ENCODE measurements around the gene FABP3.
"Not testable (repeated sequence)": the region's sequence is repeated elsewhere in the genome, so short reads cannot be mapped to it uniquely, and the experiment has no call there.

The FABP3 gene

GRCh38 chr1:31389616-31390015 is 16.7 kb upstream of the FABP3 start:
- no peak for TF ChIP-seq SPI1 (IDR thresholded peaks at IDR 0.05; ENCODE audit: low read depth, low read length)
- no peak for TF ChIP-seq POLR2A (IDR thresholded peaks at IDR 0.05; ENCODE audit: low read depth, low read length)
- no peak for TF ChIP-seq POLR2AphosphoS5 (IDR thresholded peaks at IDR 0.05; ENCODE audit: low read depth, low read length)
- TF ChIP-seq PAX5 (IDR thresholded peaks at IDR 0.05; ENCODE audit: insufficient read depth, low read length, severe bottlenecking) = no peak
- no peak for TF ChIP-seq TAF1 (IDR thresholded peaks at IDR 0.05; ENCODE audit: low read depth, low read length)
- no peak for TF ChIP-seq POU2F2 (IDR thresholded peaks at IDR 0.05; ENCODE audit: low read depth, low read length)
- FAIRE-seq (no peak), DNase-seq (ENCODE audit: insufficient read length, low spot score) (no peak)

GRCh38 chr1:31387612-31388011 is 14.7 kb upstream of the FABP3 start:
- TF ChIP-seq TAF1 (IDR thresholded peaks at IDR 0.05; ENCODE audit: low read depth, low read length) (no peak), POLR2A (IDR thresholded peaks at IDR 0.05; ENCODE audit: low read depth, low read length) (no peak), POLR2AphosphoS5 (IDR thresholded peaks at IDR 0.05; ENCODE audit: low read depth, low read length) (no peak), POU2F2 (IDR thresholded peaks at IDR 0.05; ENCODE audit: low read depth, low read length) (no peak), SPI1 (IDR thresholded peaks at IDR 0.05; ENCODE audit: low read depth, low read length) (no peak), PAX5 (IDR thresholded peaks at IDR 0.05; ENCODE audit: insufficient read depth, low read length, severe bottlenecking) (no peak)
- FAIRE-seq (no peak), DNase-seq (ENCODE audit: insufficient read length, low spot score) (no peak)

GRCh38 chr1:31386576-31387243 is 13.8 kb upstream of the FABP3 start:
- DNase-seq (ENCODE audit: insufficient read length, low spot score); FAIRE-seq: not testable (repeated sequence)

GRCh38 chr1:31383967-31384366 is 11.1 kb upstream of the FABP3 start:
- FAIRE-seq (no peak), DNase-seq (ENCODE audit: insufficient read length, low spot score) (no peak)
- no peak for TF ChIP-seq POLR2A (IDR thresholded peaks at IDR 0.05; ENCODE audit: low read depth, low read length)
- TF ChIP-seq POU2F2 (IDR thresholded peaks at IDR 0.05; ENCODE audit: low read depth, low read length) = no peak
- no peak for TF ChIP-seq PAX5 (IDR thresholded peaks at IDR 0.05; ENCODE audit: insufficient read depth, low read length, severe bottlenecking)
- no peak for TF ChIP-seq POLR2AphosphoS5 (IDR thresholded peaks at IDR 0.05; ENCODE audit: low read depth, low read length)
- no peak for TF ChIP-seq SPI1 (IDR thresholded peaks at IDR 0.05; ENCODE audit: low read depth, low read length)
- no peak for TF ChIP-seq TAF1 (IDR thresholded peaks at IDR 0.05; ENCODE audit: low read depth, low read length)

GRCh38 chr1:31382379-31382989 is 9.6 kb upstream of the FABP3 start:
- DNase-seq (ENCODE audit: insufficient read length, low spot score) (no peak), FAIRE-seq (no peak)
- no peak for TF ChIP-seq SPI1 (IDR thresholded peaks at IDR 0.05; ENCODE audit: low read depth, low read length)
- TF ChIP-seq TAF1 (IDR thresholded peaks at IDR 0.05; ENCODE audit: low read depth, low read length) = no peak
- no peak for TF ChIP-seq PAX5 (IDR thresholded peaks at IDR 0.05; ENCODE audit: insufficient read depth, low read length, severe bottlenecking)
- no peak for TF ChIP-seq POLR2AphosphoS5 (IDR thresholded peaks at IDR 0.05; ENCODE audit: low read depth, low read length)

GRCh38 chr1:31381394-31382294 is 8.8 kb upstream of the FABP3 start:
- no peak for TF ChIP-seq SPI1 (IDR thresholded peaks at IDR 0.05; ENCODE audit: low read depth, low read length)
- TF ChIP-seq POLR2AphosphoS5 (IDR thresholded peaks at IDR 0.05; ENCODE audit: low read depth, low read length) = no peak
- TF ChIP-seq POLR2A (IDR thresholded peaks at IDR 0.05; ENCODE audit: low read depth, low read length) = no peak
- no peak for TF ChIP-seq TAF1 (IDR thresholded peaks at IDR 0.05; ENCODE audit: low read depth, low read length)
- no peak for TF ChIP-seq PAX5 (IDR thresholded peaks at IDR 0.05; ENCODE audit: insufficient read depth, low read length, severe bottlenecking)
- no peak for FAIRE-seq
- no peak for DNase-seq (ENCODE audit: insufficient read length, low spot score)

GRCh38 chr1:31380181-31380580 is 7.3 kb upstream of the FABP3 start:
- no peak for FAIRE-seq
- DNase-seq (ENCODE audit: insufficient read length, low spot score) = no peak

GRCh38 chr1:31378001-31378400 is 5.1 kb upstream of the FABP3 start:
- TF ChIP-seq SPI1 (IDR thresholded peaks at IDR 0.05; ENCODE audit: low read depth, low read length) (no peak), POU2F2 (IDR thresholded peaks at IDR 0.05; ENCODE audit: low read depth, low read length) (no peak), POLR2A (IDR thresholded peaks at IDR 0.05; ENCODE audit: low read depth, low read length) (no peak), POLR2AphosphoS5 (IDR thresholded peaks at IDR 0.05; ENCODE audit: low read depth, low read length) (no peak), PAX5 (IDR thresholded peaks at IDR 0.05; ENCODE audit: insufficient read depth, low read length, severe bottlenecking) (no peak), TAF1 (IDR thresholded peaks at IDR 0.05; ENCODE audit: low read depth, low read length) (no peak)
- no peak for FAIRE-seq
- no peak for DNase-seq (ENCODE audit: insufficient read length, low spot score)

More at GRCh38 chr1:31380181-31380580, 7.3 kb upstream of the FABP3 start:
- TF ChIP-seq POLR2AphosphoS5 (IDR thresholded peaks at IDR 0.05; ENCODE audit: low read depth, low read length) (no peak), SPI1 (IDR thresholded peaks at IDR 0.05; ENCODE audit: low read depth, low read length) (no peak), PAX5 (IDR thresholded peaks at IDR 0.05; ENCODE audit: insufficient read depth, low read length, severe bottlenecking) (no peak), POLR2A (IDR thresholded peaks at IDR 0.05; ENCODE audit: low read depth, low read length) (no peak), TAF1 (IDR thresholded peaks at IDR 0.05; ENCODE audit: low read depth, low read length) (no peak), POU2F2 (IDR thresholded peaks at IDR 0.05; ENCODE audit: low read depth, low read length) (no peak)

- DNase-seq (ENCODE audit: insufficient read length, low spot score) (no peak), FAIRE-seq (no peak)
- TF ChIP-seq POLR2AphosphoS5 (IDR thresholded peaks at IDR 0.05; ENCODE audit: low read depth, low read length) = no peak
- TF ChIP-seq POLR2A (IDR thresholded peaks at IDR 0.05; ENCODE audit: low read depth, low read length) = no peak
- TF ChIP-seq POU2F2 (IDR thresholded peaks at IDR 0.05; ENCODE audit: low read depth, low read length) = no peak
These were observed 4.5 kb upstream of the FABP3 start for GRCh38 chr1:31377364-31377863.
